HG03354 (cell line): ENCODE results near the gene DNM3.
"Not testable (repeated sequence)": the region's sequence is repeated elsewhere in the genome, so short reads cannot be mapped to it uniquely, and the experiment has no call there.

Experiments
- ATAC-seq: cut with Tn5 transposase; IDR thresholded peaks from one replicate; pipeline ENCODE4 v1.9.1; 2021; ENCODE audit warnings: mild to moderate bottlenecking; ENCODE audit not compliant: unreplicated experiment, poor library complexity, severe bottlenecking

DNM3 gene

DNA sequence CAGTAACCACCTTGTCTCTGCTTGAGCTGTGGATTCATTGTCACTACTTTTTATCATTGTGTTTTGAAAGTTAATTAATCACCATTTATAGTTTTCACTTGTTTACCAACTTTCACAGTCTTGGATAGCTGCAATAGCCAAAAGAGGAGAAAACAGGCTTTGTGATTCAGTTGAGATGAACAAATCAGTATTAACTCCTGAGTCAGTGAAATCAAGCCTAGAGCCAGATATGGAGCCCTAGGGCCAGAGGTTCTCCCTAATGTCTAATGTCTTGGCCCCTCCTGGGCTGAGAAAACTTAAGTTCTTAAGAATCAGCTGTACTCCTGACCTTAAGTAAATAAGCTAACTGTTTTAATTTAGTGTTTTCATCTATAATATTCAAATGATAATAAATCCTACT lies 228.8 kb downstream of the DNM3 start:
- ATAC-seq = no peak

DNA sequence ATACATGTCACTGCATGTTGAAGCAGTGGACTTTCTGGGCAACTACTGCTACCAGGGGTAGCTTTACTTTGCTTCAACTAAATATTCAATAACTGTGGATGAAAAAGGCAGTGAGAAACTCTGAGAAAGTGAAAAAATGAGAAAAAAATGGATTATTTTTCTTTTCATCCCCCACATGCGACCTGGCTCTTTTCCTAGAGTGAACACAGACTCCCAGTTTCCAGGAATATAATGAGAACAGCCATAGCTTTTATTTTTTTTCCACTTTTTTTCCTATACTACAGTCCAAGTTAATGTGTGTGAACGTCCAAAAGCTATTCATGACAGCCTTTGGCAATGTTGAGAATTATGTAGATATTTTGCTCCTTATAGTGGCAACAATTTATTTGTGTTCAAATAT lies 230.4 kb downstream of the DNM3 start:
- ATAC-seq = no peak

DNA sequence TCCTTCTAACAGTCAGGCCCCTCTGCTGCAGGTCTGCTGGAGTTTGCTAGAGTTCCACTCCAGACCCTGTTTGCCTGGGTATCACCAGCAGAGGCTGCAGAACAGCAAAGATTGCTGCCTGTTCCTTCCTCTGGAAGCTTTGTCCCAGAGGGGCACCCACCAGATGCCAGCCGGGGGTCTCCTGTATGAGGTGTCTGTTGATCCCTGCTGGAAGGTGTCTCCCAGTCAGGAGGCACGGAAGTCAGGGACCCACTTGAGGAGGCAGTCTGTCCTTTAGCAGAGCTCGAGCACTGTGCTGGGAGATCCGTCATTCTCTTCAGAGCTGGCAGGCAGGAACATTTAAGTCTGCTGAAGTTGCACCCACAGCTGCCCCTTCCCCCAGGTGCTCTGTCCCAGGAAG lies 238.6 kb downstream of the DNM3 start:
- not testable (repeated sequence) for ATAC-seq

DNA sequence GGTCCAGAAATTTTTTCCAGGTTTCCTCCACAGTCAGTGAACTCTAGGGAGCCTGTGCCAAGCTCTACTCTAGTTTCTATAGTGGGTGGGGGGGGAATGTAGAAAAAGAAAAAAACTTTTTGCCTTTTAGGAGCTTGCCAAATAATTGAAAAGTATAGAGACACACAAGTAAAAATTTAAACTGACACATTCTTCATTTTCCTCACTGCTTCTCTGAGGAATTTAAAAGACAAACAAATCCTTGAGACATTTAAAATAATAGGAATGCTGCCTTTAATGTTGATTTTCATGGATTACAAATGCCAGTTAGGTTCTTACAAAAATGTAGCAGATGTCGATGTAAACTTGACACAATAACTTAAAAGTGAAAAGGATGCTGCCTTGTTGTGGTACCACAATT lies 241.9 kb downstream of the DNM3 start:
- no peak for ATAC-seq

DNA sequence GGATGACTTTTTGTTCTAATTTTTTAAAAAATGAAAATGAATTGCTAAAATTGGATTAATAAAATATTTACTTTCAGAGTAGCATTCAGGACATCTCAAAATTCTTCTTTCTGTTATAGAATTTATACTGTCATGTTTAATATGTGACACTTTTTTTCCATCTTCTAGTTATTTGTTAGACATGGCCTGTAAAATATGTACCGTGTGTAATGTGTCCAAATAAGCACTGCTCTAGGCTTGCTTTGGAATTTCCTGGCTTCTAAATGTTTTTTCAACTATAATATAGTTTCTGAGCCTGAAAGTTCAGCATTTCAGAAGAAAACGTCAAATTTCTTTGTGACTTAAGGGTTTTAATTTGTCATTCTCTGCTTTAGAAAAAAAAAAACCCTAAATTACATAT lies 243.6 kb downstream of the DNM3 start:
- no peak for ATAC-seq

DNA sequence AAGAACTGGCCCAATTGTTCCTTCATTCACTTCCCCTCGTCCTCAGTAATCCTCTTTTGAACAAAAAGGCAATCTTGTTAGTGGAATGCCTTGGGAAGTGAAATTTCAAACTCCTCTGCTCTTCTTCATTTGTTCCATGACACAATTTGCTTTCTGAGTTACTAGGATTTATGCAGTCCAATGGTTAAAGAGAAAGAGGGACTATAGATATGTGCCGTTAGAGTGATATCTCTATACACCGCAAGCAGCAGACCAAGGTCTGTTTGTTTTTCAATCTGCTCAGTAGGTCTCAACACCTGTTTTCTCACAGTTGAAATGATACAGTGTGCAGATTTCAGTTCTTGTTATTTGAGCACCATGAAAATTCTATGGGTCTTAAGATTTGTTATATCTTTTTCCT lies 244.0 kb downstream of the DNM3 start:
- no peak for ATAC-seq

DNA sequence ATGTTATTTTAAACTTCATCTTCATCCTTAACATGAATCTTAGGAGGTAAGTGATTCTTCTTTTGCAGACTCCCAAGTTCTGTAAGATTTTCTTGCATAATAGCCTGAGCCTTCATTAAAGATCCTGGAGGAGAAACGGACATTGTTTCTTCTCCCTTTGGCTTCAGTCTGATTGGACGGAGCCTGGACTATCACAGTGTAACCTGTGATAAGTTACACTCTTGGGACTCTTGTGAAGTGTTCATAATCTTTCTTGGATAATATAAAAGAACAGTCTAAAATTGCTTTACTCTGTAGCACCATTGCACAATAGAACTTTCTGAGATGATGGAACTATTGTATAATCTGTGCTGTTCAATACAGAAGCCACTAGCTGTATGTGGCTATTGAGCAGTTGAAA lies 244.8 kb downstream of the DNM3 start:
- no peak for ATAC-seq

DNA sequence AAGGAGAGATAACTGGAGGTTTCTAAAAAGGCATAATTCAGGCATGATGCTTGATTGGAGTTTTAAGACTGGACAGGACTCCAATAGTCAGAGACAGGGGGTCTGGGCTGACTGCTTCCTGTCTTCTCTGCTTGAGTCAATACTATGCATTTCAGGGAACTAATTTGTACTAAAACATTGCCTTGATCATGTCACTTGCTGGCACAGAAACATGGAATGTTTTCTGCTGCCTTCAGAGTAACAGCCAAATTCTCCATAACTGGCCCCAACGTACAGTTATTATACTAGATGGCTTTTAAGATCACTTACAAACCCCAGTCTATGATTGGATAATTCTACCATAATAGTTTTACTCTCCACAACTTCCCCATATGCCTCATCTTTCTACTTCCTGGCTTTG lies 247.0 kb downstream of the DNM3 start:
- no peak for ATAC-seq

DNA sequence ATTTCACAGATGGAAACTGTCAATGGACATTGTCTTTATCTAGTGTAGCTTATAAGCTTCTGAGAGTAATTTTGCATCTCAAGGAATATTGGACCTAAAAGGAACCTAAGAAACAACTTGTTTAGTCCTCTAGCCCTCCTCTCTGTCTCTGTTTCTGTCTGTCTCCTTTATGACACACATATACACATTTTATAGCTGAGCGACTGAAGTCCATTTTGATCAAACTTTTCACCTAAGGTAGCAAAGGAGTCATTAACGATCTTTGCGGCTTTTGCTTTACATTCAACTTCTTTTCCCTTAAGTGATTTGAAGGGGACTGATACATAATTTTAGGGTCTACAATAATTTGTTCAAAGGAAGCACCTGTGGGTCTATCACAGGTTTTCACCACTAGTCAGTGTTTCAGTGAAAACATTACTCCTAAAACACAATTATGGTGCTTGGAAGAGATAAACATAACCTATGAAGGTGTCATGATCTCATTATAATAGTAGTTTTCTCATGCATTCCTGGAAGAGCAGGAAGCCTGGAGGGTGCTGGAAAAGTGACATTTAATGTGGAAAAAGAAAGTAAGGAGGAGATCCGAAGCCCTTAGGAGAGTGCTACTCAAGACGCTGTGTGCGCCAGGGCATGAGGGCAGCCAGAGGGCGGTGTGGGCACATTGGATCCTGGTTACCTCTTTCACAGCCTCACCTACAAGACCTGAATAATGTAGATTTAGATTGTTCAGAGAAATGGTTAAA lies 248.6 kb downstream of the DNM3 start:
- ATAC-seq = peak; percentile 62

DNA sequence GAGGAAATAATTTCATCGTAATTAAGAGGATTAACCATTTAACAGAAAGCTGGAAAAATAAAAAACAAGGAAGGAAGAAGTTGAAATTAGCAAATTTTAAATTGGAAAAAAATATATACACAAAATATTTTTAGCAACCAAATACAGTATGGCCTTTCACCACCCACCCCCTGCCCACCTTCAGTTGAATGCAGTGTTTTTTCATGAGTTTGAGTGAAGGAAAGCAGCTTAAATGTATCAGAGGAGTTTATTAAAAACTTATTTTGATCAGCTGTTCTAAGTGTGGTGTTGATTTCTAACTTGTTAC lies 249.2 kb downstream of the DNM3 start:
- ATAC-seq = no peak

DNA sequence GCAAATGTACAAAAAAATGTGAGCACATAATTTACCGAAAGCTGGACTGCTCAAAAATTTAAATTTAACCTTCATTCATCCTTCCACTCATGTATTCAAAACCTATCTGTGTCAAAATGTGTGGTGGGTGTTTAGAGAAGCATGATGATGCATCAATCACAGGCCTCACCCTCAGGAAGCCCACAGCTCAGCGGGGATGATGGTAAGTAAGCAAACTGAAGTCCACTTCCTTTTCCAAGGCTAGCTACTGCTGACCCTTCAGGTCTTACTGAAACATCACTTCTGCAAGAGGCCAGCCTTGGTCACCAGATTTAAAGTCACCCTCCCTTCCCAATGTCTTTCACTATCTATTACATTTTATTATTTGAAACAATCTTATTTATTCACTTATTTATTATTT lies 254.5 kb downstream of the DNM3 start:
- ATAC-seq = no peak

DNA sequence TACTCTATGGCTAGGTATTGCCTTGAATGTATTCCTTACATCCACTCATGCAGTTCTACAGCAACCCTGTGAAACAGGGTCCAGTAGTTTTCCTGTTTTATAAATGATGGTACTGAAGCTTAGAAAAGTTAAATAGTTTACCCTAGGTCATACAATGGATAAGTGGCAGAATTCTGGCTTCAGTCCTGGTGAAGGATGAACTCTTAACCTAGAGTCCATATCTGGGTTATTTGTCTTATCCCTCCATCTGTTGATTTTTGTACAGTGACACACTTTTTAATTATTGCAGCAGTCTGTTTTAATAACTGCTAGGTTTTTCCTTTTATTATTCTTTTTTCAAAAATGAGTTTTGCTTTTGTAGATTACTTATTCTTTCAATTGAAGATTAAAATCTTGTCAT lies 263.9 kb downstream of the DNM3 start:
- no peak for ATAC-seq

DNA sequence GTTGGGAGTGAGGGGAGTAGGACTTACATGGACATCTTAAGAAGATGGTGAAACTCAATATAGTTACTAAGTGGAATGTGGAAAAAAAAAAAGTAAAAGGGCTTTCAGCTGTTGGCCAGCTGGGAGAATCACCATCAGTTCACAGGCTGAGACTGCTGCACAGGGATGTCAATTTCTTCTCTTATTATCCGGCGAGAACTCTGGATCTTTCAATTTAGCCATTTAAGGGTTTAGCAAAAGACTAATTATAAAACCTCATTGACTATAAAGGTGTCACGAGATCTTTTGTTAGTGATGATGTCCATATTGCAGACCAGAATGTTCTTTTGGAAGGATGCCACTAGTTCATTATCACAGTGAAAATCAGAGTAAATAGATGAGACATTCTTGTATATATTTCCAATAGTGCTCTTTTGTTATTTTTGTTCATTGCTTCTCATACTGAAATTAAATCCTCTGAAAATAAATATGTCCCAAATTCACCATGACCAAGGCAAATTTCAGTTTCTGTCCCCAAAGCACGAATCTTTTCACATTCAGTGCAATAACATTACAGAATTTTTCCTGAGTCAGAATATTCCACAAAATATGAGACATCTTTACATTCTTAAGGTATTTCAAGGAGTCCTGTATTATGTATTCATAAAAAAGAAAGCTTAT lies 266.1 kb downstream of the DNM3 start:
- no peak for ATAC-seq

DNA sequence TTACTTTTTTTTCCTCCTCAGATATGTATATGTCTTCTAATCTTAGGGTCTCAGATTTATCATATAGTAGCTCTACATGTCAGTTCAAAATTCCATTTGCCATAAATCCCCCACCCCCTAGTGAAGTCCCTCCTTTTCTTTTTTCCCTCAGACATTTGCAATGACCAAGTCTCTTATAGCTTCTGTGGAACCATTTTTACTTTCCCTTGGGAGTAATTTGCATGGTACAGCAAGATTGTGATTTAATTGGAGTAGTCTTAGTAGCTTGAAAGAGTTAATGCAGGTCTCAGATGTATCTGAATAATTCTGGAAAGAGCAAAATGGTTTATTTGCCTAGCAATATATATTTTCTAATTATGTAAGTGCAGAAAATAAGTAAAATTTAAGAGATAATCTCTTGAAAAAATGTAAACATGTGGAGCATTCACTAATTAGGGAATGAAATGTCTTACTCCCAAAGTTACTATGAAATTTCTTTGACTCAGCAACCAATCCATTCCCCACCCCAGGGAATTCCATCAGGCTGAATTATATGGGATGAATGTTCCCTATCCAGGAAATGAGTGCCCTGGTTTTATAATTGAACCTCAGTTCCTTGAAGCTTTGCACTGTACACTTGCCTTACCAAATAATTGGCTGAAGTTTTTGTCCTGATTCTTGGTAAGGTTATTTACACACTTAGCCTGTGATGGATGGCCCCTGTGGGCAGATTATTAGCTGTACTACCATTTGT lies 267.0 kb downstream of the DNM3 start:
- ATAC-seq = no peak

DNA sequence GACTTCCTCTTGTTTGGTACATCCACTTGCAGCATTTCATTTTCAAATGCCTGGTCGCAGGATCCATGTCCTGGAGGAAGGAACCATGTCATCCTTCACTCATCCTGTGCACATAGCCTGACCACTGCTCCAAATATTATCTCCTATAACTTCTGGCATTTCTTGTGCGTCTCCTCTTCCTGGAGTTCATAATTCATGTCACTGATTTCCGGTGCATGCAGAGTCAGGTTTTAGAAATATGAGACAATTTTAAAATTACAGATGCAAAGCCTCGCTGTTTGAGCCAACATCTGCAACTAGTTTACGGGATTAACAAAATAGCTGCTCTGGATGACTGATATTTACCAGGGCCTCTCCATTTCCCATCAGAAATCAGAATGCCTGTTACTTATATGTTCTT lies 268.1 kb downstream of the DNM3 start:
- ATAC-seq = no peak

DNA sequence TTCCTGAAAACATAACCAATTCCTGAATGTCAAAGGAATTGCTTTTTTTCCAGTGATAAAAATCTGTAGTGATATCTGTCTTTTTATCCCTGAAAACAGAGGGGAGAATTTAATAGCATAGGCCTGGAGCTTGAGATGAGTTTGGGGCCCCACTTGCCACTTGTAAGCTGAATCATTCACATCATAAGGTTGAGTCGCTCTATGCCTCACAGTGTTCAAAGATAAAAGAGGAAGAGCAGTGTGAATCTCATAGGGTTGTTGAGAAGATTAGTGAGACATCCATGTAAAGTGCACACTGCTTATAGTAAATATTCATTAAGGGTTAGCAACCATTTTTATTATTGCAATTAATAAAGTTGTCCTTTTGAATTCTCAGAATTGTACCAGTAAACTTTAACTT lies 271.3 kb downstream of the DNM3 start:
- ATAC-seq = no peak

DNA sequence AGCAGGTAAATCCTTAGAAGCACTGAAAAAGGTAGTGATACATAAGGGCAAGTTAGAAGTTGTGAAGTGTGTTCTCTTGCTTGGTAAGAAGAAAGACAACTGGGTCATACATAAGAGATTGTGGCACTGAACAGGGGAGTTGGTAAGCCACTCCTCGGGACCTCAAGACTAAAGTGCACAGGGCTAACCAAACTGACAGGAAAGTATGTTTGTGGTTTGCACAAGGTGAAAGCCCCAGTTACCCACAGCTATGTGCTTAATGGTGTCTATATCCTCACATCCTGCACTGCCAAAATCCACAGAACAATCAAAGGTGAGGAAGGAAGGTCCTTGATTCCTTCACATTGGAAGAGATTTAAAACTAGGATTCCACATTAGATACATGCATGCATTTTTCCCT lies 276.5 kb downstream of the DNM3 start:
- no peak for ATAC-seq

DNA sequence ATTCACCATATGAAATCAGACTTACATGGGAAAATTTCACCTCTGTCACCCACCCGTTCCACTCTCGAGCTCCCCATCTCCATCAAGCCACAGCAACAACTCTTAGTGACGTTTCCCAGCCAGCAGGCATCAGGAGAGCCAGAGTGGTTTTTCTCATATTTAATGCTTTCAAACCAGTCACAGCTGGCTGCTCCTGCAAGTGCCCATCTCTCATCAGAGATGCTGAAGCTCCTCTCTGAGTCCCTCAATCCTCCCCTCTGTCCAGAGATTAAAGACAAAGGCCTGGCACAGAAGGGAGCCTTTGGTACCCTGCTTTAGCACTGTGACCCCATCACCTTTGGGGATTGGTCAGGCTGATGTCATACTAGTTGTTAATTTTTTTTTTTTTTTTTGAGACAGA lies 277.3 kb downstream of the DNM3 start:
- ATAC-seq = no peak

DNA sequence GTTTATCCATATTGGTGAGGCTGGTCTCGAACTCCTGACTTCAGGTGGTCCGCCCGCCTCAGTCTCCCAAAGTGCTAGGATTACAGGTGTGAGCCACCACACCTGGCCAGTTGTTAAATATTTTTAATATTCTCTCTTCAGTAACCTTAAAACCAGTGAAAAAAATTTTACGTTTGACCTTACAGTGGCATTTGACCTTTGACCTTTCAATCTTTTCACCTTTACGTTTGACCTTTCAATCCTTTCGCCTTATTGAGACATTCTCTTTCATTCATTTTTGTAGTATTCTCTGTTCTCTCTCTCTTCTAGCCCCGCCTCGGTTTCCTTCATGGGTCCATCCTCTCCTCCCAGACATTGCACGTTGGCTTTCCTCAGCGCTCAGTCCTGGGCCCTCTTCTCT lies 277.9 kb downstream of the DNM3 start:
- no peak for ATAC-seq

DNA sequence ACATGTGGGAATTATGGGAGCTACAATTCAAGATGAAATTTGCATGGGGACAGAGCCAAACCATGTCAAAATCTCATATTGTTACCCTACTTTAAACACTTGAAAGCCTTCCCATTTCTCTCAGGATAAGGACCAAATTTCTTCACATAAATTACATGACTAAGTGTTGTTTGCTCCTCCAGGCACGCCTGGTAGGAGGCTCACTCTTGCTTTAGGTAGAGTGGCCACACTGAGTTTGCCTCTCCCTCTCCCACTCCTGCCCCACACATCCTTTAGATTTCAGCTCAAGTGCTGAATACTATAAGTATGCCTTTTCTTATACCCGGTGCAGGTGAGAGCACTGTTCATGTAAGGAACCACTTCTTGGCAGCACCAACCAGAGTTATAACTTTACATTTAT lies 279.1 kb downstream of the DNM3 start:
- no peak for ATAC-seq

DNA sequence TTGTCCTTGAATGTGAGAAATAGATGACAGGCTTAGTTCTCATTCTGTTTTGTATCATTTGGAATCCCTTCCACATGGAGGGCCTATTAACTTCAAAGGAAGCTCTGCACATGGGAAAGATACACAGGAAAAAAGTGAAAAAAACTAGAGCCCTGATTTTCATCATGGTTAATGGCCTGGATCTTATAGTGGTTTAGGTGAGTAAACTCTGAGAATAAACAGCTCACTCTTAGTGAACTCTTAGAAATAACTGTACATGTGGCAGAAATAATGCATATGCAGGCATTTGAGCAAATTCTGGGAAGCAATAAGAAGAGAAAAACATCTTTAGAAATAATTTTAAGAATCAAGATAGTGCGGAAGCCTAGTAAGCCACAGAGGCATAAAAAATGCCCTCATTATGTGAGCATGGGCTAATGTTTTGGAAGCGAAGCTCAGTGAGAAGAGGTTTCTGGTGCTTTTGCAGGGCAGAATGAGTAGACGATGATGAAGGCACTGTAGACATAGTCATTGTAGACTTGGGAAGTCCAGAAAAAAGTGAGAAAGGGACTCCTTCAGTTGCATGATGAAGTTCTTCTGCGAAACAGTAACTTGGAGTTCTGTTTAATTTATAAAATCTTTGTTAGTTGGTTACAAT lies 279.9 kb downstream of the DNM3 start:
- ATAC-seq = no peak
